IPS DF 4.7 (cell line): ENCODE data around the gene NR2E1.

ENCODE experiments used
- DNase-seq: peaks from one replicate; pipeline ENCODE4 v3.0.0-alpha.2; 2013; ENCODE audit warnings: low spot score; ENCODE audit errors: extremely low read depth

The NR2E1 gene

DNA sequence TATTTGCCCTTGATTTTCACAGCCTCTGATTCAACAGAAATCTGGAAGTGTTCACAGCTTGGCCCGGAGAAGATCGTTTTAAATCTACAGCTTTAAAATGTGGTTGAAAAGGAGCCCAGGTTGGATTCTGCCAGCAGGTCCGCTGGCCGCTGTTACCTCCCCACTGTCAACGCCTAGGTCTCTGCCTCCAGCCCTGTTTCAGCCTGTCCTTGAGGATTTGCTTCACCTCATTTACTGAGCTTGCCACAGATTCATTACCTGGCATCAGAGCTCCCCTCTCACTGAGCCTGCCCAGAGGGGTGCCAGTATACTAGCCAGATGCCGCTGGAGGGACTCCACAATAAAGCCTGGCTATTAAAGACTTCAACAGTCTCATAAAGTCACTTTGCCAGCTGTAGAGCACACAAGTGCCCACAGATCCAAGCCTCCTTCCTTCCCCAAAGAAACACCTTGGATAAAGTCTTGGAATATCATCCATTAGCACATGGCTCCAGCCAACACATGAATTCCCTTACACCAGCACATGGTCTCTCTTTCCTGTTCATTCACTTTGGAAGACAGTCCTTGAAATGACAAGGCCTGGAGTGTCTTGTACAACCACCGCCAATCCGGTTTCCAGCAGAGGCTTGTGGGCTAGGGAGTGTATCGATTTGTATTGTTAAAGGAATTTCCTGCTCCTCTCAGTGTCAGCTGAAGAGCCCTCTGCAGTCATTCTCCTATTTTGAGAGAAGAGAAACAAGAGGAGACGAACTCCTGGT, 9.5 kb upstream of the NR2E1 start:
- DNase-seq: no peak

DNA sequence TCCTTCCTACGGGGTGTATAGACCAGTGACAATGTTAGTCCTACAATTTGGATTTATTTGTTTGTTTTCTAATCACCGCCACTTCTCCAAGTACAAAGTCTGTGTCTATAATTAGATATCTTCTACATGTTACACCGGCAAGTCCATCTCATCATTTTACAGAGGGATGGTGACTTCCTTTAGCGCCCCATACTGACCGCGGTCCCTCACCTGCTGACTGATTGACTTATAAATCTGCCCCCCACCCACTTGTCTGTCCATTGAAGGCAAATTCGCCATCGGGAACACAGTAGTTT, 8.9 kb upstream of the NR2E1 start:
- DNase-seq: no peak

DNA sequence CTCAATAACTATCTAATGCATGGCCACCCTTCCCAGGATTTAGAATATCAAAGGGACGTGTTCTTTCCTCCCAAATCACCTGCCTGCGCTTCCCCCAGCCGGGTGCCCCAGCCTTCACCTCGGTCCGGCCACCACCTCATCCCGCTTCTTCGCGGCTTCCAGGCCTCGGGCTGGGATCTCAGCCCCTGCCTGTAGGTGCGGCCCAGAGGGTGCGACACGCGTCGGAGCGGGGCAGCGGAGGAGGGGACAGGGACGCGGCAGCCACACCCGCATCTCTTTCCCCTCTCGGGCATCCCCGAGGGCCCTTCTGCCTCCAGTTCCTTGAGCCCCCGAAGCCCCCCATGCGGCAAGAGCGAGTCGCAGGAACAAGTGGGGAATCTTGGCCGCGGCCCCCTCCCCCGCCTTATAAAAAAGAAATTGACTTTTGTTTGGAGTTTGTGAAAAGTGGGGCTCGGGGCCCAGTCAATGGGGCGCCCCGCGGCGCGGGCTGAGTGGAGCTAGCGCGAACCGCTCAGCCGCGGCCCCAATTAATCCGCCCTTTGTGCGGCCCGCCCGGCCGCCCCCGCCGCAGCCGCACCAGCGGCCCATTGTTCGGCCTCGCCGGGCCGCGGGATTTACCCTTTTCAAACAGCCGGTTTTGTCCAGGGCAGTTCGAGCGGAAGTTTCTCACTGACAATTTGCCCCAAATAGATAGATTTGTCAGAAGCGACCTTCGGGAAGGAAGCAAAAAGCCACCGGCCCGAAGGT, 8.4 kb upstream of the NR2E1 start:
- no peak for DNase-seq

DNA sequence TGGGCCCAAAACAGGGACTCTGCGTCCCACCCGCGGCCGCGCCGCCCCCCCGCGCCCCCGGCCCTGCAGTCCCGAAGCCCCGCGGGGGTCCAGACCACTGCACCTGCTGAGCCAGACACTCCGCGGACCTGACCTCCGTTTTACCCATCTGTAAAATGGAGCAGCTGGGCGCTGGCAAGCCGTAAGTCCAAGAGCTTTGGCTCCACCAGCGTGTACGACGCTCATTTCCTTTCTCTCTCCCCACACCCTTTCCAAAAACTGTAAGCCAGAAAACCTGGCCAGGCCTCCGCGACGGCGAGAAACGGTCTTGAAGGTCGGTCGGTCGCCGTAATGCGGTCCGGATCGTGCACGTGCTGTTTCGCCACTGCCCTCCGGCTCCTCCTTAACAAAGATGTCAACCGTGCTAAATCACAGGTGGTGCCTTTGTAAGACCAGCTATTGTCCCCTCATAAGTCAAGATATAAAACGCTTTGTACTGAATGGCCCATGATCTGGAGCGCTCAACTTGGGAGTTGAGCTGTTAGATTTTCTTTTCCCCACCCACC, 7.8 kb upstream of the NR2E1 start:
- DNase-seq: no peak

DNA sequence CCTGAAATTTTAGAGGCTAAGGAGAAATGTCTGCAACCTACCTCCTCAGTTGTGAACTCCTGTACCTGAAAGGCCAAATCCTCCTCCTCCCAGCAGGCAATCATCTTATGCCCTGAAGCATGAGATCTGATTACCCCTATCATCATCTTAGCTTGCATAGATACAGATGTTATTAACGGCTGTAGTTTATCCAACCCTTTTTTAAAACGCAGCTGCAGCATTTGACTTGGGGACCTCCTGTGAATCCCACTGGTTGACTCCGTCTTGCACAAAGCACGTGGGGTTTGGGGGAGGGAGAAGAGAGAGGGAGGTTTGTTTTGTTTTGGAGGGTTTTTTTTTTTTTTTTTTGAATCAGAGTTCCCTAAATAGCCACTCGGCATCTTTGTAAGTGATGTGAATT, 5.8 kb upstream of the NR2E1 start:
- no peak for DNase-seq

DNA sequence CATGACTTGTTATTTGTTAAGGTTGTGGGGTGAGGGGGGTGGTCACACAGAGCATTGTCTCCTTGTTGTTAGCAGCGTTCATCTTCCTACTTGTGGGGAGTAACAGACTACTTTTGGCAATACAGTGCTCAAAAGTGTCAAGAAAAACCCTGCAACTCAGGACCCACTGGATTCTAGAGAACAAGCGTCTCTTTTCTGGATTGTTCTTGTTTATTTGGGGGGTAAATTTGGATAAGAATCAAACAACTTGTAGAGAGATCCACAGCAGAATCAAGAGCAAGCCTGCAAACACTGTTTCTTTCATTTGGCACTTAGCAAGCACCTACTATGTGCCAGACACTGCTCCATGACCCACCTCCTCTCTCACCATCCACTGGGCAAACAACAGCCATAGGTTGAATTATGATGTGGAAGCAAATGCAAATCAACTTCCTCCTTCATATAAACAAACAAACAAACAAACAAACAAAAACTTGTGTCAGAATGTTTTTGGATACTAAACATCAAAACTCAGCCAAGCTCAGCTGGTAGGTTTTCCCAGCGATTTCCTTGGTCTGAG, 4.0 kb upstream of the NR2E1 start:
- no peak for DNase-seq

DNA sequence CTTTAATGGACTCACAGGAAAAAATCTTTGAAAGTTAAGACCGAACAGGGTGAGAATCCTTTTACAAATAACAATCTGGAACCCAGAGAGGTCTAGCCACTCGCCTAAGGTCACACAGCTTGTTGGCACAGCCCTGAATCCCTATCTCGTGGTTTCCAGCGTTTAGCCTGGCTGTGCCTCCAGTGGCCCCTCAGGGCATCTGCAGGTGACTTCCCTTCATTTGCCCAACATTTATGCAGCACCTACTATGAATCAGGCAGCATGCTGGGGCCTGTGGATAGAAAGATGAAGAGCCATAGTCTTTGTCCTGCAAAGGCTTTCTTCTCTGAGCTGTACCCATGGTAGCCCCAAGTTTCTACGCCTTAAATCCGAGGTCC, 2.6 kb upstream of the NR2E1 start:
- no peak for DNase-seq

DNA sequence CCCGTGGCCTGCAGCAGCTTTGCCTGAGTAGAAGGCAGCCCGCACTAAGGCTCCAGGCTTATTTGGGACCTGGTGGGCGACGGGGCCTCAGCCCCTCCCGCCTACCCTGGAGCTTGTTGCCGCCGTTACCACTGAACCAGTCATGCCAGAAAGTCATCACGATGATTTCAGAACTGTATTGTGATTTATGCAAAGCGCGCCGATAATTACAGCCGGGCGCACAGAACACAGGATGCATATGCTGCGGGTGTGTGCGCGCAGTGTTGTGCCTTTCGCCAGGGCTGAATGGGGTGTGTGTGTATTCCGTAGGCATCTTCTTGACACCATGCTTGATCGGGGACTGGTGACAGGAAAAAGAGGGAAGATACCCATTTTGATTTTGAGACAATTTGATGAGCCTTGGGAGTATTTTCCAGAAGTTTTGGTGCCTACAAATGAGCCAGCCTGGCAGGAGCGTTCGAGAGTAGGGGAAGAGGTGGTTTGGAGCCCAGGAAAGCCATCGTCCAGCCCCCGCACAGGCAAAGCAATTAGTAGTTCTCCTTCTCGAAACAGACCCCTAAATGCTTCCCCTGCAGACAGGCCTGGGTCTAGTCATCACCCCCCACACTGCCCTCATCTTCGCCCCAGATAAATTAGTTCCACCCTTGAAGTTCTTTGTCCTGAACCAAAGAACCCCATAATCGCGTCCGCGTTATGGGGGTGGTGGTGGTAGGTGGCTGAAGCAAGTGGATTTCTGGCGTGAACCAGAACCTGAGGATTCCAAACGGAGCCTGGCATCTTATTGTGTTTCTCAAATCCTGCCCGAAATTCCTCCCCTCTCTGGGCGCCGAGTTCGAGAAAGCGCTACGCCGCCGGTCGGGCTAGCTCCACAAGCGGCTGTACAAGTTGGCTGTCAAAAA, 1.9 kb upstream of the NR2E1 start:
- no peak for DNase-seq

DNA sequence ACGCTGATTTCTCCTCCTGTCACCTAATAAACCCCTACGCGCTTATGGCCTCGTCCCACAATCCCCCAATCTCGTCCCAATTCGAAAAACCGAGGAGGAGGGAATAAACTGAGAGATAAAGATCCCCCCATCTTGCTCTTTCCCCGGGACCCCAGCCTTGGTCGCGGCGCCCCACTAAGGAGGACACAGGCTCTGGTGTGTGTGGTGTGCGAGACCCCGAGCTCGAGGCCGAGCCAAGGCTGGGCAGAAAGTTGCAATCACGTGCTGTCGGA, 1.3 kb upstream of the NR2E1 start:
- no peak for DNase-seq

DNA sequence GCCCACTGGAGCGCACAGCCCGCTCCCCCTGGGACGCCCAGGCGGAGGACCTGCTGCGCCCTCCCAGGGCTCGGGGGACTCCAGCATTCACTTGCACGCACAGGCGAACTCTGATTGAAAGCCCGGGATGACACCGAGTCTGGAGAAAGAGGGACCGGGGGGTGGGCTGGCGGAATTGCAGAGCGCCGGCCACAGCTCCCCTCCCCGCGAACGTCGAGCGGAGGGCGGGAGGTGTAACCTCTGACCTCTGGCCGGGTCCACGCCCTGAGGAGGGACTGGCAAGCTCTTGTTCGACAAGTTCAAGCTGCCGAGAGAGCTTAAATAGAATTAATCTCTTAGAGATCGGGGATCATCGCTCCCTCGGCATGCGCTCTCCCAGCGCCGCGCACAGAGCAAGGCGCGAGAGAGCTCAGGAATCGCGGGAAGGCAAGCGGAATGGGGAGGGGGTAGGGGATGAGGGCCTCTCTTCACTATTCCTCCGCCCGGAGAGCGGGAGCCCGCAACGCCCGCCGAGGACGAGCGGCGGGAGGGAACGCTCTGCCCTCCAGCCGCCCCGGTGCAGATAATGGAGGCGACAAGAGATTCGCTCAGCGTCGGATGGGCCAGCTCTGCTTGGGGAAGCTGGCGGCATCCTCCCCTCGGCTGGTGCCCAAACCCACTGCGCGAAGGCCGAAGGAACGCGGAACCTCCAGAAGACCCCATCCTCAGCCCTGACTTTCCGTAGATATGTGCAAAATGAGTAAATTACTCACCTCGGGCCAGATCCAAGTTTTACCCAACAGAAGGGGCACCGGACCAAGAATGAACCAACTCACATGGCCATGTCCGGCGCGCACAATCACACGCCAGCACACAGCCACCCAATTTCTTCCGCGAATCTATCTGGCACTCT, 761 bp upstream of the NR2E1 start:
- DNase-seq: no peak

DNA sequence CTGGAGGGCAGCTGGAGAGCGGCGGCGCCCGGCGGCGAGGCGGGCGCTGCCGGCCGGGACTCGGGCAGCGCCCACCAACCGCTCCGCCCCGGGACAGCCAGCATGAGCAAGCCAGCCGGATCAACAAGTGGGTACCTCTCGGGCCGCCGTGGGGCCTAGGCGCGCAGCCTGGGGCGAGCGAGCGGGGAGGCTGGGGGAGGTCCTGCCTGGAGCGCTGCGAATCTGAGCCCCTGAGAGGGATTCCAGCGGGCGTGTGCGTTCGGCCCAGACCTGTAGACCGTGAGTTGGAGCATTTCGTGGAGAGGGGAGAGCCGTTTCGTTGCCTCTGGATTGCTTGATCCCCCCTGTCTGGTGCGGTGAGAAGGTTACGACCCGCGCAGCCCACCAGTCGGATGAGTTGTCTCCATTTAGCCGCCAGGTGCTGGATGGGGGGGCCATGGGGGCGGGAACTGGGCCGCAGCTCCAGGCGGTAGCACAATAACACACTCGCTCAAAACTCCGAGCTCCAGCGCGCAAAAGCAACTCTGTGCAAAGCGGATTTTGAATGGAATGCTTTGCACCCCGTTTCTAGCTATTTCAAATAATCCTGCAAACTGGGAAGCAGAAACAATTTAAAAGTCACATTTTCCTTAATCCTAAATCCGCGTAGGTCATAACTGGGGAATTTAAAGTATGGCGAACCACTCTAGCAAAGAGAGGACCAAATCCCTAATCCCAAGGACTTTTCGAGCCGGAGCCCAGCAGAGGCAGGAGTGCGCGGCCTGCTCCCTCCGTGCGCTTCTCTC, 1.0 kb downstream of the NR2E1 start:
- no peak for DNase-seq

DNA sequence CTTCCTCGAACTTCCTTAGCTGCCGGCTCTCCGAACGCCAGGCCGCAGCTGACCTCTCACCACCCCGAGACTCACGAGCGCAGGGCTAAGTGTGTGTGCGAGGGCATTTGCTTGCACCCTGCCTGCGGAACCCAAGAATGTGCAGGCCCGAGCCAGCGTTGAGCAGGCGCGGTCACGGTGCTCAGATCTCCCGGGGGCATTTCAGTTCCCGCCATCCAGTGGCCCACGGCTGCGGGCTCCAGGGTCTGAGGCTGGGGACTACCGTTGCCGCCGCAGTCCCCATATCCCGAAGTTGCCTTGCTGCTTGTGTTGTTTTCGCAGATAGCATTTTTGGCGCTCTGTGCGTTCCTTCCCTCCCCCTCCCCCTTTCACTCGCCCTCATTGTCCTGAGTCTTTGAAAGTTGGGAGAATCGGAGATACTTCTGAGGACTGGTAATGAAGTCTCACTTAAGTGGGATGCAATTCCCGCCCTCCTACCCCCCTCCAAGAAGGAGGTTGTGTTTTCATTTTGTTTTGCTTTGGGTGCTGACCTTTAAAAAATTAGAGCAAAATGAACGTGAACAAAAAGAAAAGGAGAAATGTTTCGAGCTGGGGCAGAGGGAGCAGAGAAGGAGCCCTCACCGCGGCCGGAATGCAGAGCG, 1.7 kb downstream of the NR2E1 start:
- DNase-seq: no peak

DNA sequence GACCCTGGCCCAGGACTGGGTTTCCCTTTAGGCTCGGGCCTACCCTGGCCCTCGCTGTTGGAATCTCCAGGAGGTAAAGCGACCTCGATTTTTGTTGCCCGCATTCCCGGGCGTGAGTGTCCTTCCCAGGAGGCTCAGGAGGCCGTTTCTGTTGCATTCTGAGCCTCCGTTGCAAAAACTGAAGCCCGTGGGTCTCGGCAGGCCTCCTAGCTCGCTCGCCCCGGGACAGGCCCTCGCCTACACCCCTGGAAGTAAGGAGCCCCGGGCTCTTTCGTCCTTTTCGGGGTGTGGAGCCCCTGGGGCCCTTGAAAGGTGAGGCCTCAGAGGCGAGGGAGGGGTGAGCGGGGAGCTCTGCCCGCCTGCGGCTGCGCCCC, 2.3 kb downstream of the NR2E1 start:
- no peak for DNase-seq

DNA sequence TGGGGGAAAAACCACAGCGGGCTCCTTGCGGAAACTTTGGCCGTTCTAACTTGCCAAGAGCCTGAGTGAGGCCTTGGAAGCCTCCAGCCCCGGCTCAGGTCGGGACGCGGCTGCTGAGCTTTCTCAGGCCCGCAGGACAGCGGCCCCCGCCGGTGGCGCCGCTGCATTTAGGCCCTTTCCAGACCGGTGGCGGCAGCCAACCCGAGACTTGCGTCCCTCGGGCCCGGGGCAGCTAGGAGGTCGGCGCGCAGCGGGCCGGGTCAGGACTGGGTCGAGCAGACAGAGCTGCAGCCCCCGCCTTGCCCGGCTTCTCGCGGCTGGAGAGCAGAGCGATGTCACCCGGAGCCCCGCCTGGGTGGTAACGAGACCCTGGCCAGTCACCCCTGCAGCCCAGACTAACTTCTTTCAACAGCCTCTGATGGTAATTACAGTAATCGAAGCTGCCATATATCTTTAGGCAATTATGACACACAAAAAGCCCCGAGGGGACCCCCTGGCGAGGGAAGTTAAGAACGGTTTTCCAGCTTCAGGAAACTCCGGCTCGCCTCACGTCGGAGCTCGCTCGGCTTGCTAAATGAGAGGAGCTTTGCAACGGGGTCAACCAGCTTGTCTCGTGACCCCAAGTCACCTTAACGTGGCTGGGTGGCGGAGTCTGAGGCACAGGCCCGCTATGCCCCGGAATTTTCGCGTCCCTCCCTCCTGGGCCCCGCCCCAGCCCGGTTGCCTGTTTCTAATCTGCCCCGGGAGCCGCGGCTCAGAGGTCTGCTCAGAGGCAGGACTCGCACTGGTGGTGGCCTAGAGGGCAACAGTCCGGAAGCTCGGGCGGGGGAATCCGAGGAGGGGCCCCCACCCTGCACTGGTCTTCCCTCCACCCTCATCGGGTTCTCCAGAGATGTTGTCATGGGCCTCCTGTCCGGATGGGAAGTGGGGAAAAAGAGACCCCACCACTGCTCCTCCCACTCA, 3.0 kb downstream of the NR2E1 start:
- DNase-seq: no peak

DNA sequence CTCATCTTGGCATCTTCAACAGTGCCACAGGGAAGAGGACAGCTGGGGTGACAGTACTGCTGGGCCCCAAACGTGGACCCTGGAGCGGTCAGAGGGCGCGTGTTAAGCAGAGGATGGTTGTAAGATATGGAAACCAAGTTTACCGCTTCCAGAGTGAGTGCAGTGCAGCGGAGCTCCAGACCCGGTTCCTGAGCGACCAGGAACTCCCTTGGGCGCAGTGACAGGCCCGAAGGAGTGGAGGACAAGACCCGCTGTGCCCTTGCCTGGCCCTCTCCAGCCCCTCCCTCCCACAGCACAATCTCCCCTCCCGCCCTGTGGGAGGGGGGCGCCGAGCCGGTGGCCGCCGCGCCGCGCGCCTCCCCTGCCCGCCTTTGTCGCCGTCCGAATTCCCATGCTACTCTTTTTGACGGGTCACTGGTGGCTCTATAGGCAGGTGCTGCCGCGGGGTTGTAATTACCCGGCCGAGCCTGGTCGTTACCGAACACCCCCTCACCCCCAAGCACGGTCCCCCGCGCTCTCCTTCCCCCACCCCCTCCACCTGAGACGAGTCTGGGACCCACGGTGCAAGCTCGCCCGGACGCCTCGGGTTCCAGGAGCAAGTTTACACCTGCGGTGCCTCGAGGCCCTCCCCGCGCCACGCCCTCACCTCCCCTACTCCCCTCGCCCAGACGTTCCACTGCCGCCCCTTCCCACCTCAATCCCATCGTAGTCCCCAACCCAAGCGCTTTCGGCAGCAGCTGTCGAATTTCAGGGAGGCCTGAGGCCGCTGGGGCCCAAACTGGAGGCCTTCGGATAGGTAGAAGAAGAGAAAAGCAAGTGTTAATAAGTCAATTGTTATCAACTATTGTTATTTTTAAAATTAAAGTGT, 3.9 kb downstream of the NR2E1 start:
- no peak for DNase-seq

DNA sequence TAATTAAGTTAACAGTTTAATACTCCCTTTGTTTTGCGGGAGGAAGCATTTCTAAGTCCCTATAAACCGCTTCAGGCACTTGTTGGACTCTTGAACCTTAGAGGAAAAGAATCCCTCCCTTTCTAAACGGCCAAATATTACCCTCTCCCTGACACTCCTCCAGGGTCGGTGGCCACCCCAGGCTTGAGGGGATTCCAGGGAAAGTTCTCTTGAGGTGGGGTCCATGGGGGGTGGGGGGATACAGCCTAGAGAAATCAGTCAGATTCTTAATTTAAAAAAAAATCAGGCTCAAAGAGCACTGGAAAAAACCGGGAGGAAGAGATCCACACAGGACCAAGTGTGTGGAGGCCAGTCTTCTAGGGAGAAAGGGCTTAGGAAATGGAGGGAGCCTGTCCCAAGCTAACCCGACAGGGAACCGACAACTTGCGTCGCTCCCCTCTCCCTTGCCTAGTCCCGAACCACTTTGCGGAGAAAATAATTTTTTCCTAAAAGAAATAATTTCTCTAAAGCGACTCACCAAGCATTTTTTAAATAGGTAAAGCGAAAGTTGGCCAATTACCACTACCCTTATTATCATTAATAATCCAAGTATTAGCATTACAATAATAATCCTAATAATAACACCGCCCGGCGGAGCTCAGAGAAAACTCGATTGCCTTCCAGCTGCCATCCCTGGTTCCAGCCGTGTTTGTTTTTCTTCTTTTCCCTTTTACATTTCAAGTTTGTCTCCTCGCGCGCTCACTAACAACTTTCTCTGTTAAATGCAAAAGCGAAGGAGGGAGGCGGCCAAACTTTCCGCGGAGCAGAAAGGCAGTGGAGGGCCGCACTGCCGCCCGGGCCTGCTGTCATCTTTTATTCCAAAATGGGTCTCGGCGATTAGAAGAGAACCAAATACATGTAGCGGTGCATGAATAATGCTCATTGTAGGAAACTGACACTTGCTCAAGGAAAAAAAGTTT, 4.8 kb downstream of the NR2E1 start:
- DNase-seq: no peak
